ENCODE data around the gene ANO6.
A peak's percentile ranks its signal among the peaks of the same experiment; 100 is the strongest.
"Not testable (repeated sequence)": the region's sequence is repeated elsewhere in the genome, so short reads cannot be mapped to it uniquely, and the experiment has no call there.

The ANO6 gene

DNA sequence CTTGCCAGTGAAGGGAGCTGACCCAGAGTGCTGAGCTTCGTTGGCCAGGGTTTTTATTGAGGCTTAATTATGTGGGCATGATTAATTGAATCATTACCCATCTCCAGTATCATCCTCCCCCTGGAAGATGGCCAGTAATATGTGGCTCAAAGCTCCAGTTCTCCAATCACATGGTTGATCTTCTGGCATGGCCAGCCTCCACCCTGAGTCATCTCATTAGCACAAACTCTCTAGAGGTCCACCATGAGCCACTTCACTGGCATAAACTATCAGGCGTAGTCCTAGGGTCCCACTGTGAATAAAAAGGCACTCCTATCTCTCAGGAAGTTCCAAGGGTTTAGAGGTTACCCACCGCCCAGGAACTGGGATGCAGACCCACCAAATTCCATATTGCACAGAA is 135.0 kb downstream of the ANO6 start:
- no peak for DNase-seq (ENCODE audit: low spot score)

DNA sequence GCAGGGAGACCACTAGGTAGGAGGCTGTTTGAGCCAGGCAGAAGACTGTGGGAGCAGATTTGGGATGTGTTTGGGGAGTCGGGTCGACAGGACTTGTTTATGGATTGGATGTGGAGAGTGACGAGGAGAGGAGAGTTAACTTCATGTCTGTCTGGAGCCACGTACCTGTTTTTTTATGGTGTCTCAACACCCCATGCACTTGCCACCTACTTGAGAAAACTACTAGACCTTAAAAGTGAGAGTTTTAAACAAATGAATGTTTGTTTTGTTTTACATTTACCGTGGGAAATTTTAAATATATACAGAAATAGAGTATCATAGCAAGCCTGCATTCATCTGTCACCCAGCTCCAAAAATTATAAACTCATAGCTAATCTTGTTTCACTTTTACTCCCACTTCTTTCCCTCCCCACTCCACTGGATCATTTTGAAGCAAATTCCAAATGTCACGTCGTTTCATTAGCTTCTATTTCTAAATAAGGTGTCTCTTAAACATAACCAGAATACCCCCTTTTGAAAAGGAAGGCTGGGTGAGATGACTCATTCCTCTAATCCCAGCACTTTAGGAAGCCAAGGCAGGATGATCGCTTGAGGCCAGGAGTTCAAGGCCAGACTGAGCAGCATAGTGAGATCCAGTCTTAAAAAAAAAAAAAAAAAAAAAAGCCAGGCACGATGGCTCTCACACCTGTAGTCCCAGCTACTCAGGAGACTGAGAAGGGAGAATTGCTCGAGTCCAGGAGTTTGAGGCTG is 136.2 kb downstream of the ANO6 start:
- DNase-seq (ENCODE audit: low spot score) = no peak

DNA sequence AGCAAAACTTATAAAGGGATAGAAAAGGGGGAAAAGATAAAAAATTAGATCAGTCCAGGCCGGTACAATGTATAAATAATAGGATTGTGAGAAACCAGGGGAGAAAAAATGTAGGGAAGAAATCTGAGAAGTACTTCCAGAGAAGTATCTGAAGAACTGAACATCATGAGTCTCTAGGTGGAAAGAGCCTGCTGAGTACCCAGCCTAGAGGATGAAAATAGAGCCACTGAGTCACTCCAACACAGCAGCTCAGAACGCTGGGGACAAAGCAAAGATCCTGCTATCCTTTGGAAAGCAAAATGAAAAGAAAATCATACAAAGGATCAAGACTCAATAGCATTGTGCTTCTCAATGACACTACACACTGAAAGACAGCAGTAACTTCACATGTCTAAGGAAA is 138.0 kb downstream of the ANO6 start:
- no peak for DNase-seq (ENCODE audit: low spot score)

DNA sequence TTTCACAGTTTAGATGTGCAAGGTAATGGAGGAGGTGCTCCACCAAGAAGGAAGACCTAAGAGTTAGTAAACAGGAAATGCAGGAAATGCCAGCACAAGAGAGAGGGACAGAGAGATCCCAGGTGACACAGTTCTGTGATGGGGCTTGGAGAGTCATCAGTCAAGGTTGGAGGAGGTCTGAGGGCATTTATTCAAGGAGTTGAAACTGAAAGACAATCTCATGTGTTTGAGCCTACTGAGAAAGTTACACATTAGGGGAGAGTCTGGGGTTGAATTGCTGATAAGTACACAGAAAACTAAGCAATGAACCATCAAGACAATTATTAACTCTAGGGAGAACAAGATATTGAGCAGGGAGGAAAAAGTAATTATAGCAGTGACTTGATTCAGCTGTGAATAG is 138.5 kb downstream of the ANO6 start:
- no peak for DNase-seq (ENCODE audit: low spot score)

DNA sequence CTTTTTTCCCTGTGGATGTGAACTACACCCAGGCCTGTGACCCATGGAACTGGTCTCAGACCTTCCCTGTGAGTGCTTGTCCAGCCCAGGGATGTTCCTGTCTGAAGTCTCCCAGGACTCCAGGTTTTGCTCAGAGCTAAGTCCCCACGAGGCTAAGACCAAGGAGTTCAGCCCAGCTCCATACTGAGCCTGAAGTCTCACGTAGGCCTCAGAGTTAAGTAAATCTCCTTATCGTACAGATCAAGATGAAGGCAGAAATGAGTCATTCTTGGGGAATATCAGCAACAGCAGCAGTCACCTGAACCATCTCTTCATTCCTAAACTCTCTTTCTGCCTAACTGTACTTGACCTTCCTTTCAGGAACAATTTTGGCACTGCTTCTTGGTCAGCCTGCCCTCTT is 139.8 kb downstream of the ANO6 start:
- no peak for DNase-seq (ENCODE audit: low spot score)

DNA sequence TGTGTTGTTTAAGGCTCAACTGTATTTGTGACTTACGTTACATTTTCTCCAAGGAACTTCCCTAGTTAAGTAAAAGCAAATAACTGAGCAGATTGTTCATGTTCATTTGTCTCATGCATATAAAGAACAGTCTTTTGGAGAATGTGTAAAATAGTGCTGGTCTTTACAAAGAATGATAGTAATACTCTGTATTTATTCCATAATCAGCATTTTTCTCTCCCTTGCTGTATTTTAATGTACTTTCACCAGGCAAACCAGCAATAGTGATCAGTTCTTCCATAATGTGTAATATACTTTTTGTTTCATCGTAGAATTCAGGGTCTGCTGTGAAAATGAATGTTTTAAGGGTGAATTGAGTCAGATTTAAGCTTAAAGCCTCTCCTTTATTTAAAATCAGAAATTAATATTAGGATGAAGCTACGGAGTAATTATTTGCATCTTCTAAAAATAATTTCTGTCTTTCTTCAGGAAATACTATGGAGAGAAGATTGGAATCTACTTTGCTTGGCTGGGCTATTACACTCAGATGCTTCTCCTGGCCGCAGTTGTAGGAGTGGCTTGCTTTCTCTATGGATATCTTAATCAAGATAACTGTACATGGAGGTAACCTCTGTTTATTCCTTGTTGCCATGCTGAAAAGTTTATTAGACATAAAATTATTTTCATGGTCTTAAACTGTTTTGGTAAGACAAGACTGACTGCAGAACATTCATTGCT is 141.1 kb downstream of the ANO6 start:
- DNase-seq (ENCODE audit: low spot score) = no peak

DNA sequence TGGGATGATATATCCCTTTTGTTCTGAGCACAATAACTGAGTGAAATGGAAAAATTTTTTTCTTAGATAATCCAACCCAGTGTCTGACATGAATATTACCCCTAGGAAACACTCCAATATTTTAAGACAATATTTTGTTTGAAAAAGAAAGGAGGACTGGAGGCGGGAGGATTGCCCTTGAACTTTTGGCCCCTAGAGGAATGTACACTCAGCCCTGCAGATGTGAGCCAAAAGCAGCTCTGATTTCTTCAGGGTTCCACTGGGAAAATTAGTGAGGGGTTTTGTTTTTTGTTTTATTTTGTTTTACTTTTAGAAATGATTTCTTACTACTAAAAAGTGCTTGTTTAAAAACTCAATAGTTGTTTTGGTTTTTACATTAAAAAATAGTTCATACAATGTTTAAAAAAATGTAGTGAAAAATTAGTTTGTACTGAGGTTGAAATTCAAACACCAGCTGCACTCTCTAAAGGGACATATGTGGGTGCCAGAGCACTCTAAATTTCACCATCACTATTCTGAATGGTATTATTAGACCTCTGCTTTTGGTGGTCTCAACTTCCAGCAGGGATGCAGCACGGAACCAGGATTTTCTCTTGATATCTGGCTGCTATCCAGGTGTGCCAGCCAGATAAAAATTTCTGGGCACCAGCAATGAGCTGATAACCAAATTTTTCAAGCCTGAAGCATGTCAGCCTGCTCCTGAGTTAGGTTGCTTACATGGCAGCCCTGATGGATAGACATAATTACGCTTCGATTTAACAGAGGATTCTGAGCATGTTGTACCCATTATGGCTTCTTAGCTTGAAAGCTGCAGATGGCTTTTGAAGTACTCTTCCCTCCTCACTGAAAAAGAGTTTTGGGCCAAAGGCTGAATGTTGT is 141.9 kb downstream of the ANO6 start:
- DNase-seq (ENCODE audit: low spot score) = no peak

DNA sequence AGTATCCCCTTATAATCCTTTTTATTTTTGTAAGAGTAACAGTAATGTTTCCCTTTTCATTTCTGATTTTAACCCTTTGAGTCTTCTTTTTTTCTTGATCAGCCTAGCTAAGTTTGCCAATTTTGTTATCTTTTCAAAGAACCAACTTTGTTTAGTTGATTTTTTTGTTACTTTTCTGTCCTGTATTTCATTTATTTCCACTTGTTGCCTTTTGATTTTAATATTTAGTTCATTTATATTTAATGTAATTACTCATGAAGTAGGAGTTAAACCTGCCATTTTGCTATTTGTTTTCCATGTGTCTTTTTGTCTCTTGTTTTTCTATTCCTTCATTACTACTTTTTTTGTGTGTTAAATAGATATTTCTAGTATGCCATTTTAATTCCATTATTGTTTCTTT is 146.4 kb downstream of the ANO6 start:
- DNase-seq (ENCODE audit: low spot score) = no peak

DNA sequence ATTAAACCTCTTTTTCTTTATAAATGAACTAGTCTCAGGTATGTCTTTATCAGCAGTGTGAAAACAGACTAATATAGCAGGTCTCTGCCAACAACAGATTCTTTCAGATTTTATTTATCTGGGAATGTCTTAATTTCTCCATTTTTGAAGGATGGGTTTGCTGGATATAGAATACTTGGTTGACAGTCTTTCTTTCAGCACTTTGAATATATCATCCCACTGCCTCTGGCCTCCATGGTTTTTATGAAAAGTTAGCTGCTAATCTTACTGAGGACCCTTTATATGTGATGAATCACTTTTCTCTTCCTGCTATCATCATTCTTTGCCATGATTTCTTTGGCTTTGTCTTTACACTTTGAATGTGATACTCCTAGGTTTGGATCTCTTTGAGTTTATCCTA is 148.0 kb downstream of the ANO6 start:
- DNase-seq (ENCODE audit: low spot score) = no peak

DNA sequence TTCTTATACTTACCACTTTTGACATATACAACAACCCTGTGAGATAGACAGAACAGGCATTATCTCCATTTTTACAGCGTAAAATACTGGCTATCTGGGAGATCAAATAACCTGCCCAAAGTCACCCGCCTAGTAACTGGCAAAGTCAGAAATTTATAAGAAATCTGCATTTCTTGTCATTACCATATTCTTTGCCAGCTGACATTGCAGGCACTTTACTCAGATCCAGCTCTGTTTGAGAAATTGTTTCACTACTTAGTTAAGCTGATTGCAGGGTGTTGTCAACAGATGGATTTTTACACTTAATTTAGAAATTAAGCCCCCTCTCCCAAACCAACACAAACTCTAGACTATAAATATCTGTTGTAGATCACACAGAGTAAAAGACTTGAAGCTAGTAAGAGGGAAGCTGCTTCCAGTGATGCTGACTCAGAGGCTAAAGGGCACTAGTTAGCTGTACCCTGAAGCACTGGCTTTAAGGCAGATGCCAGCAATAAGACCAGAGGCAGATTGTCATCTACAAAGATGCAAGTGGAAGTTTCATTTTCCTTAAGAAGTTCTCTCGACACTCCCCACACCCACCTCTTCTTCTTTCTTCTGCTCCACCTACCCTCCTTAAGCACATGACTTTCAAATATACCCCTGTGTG is 153.1 kb downstream of the ANO6 start:
- DNase-seq (ENCODE audit: low spot score) = no peak

DNA sequence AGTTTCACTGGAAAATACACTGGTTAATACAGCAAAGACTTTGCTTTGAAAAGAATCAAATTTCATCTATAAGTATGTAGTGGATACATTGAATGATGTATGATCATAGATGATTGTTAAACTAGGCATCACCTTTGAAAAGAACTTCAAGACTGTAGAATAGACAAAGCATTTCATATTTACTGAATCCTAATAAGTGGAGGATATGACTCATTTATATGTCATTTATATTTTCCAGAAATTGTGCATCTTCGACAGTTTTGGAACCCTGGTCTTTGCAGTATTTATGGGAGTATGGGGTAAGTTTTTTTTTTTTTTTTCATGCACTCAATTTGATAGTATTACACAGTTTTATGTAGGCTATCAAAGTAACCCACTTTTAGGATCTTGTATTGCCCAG is 161.9 kb downstream of the ANO6 start:
- DNase-seq (ENCODE audit: low spot score) = no peak

DNA sequence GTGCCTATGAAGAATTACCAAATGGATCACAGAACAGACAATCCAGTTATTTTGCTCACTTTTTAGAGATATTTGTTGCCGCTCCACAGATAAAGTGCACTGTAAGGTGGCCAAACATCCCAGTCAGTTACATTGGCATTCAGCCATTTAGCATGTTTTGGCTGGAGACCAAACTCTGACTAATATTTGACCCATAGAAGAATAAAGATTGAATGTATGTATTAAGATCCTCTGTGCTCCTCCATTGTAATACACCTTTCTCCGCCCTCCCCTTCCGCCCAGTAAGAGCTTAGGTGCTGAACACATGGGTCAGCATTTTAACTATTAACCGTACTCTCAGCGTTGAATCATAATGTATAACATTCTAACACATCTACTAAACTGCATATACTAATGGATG is 163.4 kb downstream of the ANO6 start:
- DNase-seq (ENCODE audit: low spot score) = peak; percentile 8

DNA sequence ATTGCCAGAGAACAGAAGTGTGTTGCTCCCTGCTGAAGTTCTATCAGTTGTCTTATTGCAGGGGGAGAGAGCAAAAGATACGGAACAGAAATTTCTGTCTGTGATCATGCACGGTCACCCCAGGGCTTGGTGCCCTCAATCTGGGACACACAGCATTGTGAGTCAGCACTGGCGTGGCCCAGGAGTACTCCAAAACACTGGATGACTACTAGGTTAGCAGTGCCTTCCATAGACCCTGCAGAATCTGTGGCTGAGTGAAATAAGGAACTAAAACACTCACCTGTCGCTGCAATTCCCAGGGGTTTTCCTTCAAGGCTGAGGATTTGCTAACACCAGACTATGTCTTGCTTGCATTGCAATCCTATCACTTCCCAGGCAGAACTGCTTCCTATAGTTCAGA is 165.5 kb downstream of the ANO6 start:
- DNase-seq (ENCODE audit: low spot score) = no peak

DNA sequence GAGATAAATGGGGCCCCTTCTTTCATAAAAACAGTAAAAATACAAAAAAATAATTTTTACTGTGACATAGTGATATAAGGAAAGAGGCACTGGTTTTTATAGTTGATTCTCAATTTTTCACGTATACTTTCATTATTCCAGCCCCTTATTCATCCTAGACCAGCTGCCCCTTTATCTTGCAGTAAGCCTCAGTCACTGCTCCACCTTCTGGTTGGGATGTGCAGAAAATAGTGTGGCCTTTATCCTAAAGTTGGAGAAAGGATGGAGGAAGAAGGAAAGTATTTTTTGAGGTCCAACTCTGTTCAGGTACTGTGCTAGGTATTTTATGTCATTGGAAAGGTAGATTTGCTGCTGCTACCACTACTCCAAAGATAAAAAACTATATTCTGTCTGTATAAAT is 172.7 kb downstream of the ANO6 start:
- no peak for DNase-seq (ENCODE audit: low spot score)

DNA sequence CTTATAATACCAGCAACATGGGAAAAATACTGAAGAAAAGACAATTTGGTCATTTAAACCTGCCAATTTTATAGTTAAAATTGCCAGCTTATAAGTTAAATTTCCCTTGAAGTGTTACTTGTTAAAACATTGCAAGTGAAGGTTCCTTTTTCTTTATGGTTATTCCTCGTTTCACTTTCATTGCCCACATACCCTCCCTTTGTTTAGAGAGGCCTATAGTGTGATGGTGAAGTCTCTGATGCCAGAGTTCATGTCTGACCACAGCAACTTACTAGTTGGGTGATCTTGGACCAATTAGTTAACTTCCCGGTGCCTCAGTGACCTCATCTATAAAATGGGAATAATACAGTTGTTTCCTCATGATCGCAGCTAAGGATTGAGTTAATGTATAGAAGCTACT is 173.5 kb downstream of the ANO6 start:
- DNase-seq (ENCODE audit: low spot score) = no peak

DNA sequence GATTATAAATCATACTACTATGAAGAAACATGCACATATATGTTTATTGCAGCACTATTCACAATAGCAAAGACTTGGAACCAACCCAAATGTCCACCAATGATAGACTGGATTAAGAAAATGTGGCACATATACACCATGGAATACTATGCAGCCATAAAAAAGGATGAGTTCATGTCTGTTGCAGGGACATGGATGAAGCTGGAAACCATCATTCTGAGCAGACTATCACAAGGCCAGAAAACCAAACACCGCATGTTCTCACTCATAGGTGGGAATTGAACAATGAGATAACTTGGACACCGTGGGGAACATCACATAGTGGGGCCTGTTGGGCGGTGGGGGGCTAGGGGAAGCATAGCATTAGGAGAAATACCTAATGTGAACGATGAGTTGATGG is 181.6 kb downstream of the ANO6 start:
- DNase-seq (ENCODE audit: low spot score) = not testable (repeated sequence)

DNA sequence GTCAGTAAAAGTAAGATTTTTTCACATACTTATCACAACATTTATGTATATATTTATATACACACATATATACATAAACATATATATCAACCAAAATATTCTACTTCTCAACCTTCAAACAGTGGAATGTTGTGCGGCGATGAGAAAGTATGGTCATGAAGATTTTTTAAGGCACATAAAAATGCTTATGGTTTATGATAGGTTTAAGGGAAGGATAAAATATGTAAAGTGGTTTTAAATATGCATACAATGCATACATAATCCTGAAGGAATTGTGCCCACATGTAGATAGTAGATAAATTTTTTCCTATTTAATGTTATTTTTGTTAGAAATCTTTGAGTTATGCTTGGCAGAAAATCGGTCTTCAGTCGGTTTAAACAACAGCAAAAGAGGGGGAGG is 182.7 kb downstream of the ANO6 start:
- no peak for DNase-seq (ENCODE audit: low spot score)

DNA sequence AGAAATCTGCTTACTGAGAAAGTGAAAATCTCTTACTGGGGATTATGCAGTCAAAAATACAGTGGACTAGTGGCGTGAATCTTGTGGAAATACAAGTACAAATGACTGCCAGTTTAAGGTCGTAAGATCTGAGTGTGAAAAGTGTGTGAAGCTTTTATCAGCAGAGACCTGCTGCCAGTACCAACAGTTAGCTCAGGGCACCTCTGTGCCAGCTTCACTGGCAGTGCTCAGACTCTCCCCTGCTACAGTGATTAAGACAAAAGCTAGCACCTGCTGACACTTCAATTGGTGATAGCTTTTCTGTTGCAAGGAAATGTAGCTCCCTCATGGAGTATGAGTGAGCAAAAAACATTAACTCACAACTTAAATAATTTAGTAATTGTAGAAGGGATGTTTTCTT is 185.1 kb downstream of the ANO6 start:
- DNase-seq (ENCODE audit: low spot score) = no peak

DNA sequence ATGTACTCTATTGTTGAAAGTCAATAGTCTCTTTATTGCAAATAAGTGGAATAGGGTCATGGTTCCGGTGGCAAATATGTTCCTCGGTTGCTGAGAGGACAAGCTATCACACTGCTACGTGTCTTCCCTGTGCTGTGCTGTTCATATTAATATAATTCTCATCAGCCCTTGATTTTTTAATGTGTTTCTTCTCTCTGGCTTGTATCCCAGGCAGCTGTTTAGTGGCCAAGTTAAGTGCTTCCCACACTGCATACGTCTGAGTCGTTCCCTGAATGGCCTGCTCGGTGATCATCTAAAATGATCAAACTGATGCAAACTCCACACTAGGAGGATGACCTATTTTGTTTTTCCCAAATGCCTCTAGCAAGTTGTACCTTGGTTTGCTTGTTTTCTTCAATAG is 186.4 kb downstream of the ANO6 start:
- no peak for DNase-seq (ENCODE audit: low spot score)

DNA sequence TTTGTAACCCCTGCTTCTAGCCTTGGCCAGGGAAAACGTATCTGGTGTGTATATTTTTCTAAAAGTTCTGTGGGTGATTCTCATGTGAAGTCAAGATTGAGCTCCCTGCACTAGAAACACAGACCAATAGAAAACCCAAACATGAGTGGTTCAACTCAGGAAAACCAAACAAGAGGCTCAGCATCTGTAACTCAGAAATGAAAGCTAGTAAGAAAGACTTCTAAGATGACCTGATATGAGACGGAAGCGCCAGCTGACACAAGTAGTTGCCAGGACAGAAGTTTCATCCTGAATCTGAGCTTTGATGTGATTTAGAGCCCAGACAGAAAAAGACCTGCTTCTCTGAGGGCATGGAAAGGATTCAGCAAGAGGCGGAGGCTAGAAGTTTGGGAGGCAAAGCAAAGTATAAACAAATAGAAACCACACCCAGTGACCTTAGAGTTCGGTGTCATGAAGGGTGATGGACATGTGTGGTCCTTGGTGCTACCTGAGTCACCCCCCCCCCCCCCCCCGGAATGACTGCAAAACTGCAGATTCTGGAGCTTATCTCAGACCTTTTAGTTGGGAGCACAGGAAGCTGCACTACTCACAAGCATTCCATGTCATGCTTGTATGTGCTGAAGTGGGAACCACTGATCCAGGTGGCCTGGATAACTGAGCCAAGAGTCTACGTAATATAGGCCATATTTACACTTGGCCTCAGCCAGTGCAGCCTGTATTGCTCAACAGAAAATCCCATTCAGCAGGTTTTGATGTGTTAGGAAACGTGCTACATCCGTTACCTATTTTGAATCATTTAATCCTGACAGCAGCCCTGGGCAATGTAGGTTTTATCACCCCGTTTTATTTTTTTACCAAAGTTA is 191.3 kb downstream of the ANO6 start:
- no peak for DNase-seq (ENCODE audit: low spot score)

DNA sequence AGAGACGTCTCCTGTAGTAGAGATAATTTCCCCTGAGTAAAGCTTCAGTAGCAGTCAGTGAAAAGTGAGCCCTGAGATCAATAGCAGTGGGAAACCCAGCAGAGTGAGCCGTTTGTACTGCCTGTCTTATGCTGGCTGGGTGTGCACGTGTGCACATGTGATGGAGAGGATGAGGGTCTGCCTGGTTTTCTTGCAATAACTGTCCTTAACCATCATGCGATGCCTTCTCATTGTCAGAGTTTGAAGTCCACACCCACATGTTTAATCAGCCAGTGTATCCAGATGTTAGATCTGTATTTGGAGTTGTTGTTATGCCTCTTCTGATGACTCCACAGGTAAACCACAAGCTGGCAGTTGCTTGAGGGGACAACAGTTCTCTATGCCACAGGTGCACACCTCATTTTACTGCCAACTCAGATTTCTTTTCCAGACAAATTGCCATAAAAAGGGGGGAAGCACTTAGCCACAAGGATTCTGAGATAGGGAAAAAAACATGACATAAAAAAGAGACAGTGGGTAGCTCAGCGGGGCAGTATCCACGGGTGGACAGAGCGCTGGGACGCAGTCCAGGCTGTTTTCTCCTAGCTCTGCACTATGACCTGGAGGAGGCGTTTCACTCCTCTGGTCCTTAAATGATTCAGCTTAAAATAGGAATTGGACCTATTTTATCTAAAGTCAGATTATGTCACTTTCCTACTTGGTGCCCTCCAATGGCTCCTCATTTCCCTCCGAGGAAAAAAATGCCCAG is 192.3 kb downstream of the ANO6 start:
- no peak for DNase-seq (ENCODE audit: low spot score)

Data from hematopoietic multipotent progenitor cell treated with erythropoietin and hydrocortisone succinate and interleukin-3 and kit ligand, for 15 days (in vitro differentiated cells).